ENCODE results near the gene RBM18.

GRCh38 chr9:122227575-122227900, 37.1 kb downstream of the RBM18 start:
- TF ChIP-seq CTCF (IDR thresholded peaks at IDR 0.05; ENCODE audit: low read length): no peak
- TF ChIP-seq EZH2 (IDR thresholded peaks at IDR 0.05; ENCODE audit: borderline replicate concordance, low read length): no peak
